ENCODE results near the gene CNDP1.

DNA sequence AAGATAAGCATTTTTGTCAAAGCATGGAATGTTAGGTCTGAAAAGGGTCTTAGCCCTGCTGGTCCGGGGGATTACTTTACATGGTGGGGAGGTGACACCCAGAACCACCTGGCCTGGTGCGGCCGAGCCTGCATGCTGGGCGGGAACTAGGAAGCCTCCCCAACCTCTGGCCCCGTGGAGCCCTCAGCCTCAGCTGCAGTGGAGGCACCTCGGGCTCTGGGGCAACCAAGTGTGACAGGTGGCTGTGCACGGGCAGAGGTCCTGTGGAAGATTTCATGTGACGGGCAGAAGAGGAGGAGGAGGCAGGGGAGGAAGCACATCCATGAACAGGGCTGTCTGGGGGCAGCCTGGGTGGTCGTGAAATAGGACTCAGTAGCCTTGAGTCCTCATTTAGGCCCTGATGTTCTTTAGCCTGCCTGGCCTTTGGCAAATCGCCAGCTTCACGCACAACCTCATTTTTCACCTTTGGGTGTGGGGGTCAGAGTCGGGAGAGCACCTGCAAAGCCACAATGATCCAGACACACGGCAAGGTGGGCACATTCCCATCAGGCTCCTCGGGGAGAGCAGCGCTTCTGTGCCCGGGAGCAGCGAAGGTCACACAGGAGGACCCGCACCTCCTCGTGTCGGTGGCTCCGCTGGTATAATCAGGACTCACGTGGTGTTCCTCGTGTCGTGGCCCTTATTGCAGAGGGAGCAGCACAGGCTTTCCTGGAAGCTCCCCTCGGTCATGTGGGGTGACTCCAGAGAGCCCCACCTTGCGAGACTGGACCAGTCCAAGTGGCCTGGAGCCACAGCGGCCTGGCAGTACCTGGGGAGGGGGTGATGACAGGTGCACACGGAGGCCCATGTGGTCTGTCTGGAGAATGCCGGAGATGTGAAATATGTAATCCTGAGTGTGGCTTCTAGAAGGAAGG lies 24.2 kb upstream of the CNDP1 start:
- TF ChIP-seq, protein P1, sequence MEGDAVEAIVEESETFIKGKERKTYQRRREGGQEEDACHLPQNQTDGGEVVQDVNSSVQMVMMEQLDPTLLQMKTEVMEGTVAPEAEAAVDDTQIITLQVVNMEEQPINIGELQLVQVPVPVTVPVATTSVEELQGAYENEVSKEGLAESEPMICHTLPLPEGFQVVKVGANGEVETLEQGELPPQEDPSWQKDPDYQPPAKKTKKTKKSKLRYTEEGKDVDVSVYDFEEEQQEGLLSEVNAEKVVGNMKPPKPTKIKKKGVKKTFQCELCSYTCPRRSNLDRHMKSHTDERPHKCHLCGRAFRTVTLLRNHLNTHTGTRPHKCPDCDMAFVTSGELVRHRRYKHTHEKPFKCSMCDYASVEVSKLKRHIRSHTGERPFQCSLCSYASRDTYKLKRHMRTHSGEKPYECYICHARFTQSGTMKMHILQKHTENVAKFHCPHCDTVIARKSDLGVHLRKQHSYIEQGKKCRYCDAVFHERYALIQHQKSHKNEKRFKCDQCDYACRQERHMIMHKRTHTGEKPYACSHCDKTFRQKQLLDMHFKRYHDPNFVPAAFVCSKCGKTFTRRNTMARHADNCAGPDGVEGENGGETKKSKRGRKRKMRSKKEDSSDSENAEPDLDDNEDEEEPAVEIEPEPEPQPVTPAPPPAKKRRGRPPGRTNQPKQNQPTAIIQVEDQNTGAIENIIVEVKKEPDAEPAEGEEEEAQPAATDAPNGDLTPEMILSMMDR (IDR thresholded peaks at IDR 0.05), result no peak
- no peak for TF ChIP-seq EZH2phosphoT487 (IDR thresholded peaks at IDR 0.05)
